HepG2 (cell line): ENCODE results near the gene XPO5. TPM values are rescaled to one million over a fixed set of nuclear protein-coding genes. Genes with fewer than 3 reads are reported as not detected.
A peak's percentile ranks its signal among the peaks of the same experiment; 100 is the strongest.

Experiments used
- ATAC-seq: fragments of 200-7000 bp; cut with Tn5 transposase; 3 replicates; pipeline ENCODE4 v1.9.1; 2020; ENCODE audit warnings: mild to moderate bottlenecking, moderate library complexity
- BruUV-seq: library from RNA; stranded (reverse); fragments of 400-500 nt; replicated peaks from 2 replicates; lab custom pipeline; 2021; lab: Mats Ljungman, UMichigan
- CTCF ChIA-PET: fragments of 300-600 bp; formaldehyde crosslinking; extraction: SDS; loops from one replicate; lab custom pipeline; 2021; ENCODE audit warnings: low total read pairs, inconsistent platforms, low intra/inter-chr PET ratio; lab: Yijun Ruan, JAX
- POLR2A ChIA-PET: fragments of 350-600 bp; sonication (Branson Sonifier 250); formaldehyde crosslinking; loops from one replicate; lab custom pipeline; 2020; ENCODE audit warnings: antibody characterized with exemption, inconsistent platforms; lab: Yijun Ruan, JAX
- DNase-seq: peaks from one replicate; pipeline ENCODE4 v3.0.0-alpha.2; 2015; ENCODE audit warnings: low spot score
- FAIRE-seq: peaks from 3 replicates; lab custom pipeline; 2011; peaks lifted over from hg19 to GRCh38; lab: Jason Lieb, UNC
- H2AFZ ChIP-seq: one replicate; pipeline ENCODE4 v1.6.1; 2011; ENCODE audit warnings: low read length, inconsistent platforms
- H3K27ac ChIP-seq: fragments of 300-600 bp; 3 replicates; pipeline ENCODE4 v1.8.0; 2011; ENCODE audit warnings: mixed run types, mild to moderate bottlenecking, mixed read lengths, low read length, inconsistent platforms; ENCODE audit not compliant: insufficient read depth; ENCODE audit errors: extremely low read length
- H3K27me3 ChIP-seq, 2 experiments: fragments of 200-600 bp in 1 of 2; 2 replicates in 1 of 2; 3 replicates in 1 of 2; pipeline versions ENCODE4 v1.6.0 to v1.8.0; 2011; ENCODE audit warnings: low read length in 2 of 2, mild to moderate bottlenecking in 2 of 2, moderate library complexity in 2 of 2, inconsistent platforms in 1 of 2; ENCODE audit not compliant: insufficient read depth in 2 of 2, control insufficient read depth in 1 of 2
- H3K36me3 ChIP-seq, 2 experiments: fragments of 200-600 bp in 1 of 2; replicated peaks in 1 of 2; 2 replicates in 1 of 2; 3 replicates in 1 of 2; pipeline versions ENCODE4 v1.5.1 to v1.8.0; 2011; ENCODE audit warnings: low read length in 2 of 2, inconsistent platforms in 1 of 2; ENCODE audit not compliant: insufficient read depth in 2 of 2, control insufficient read depth in 1 of 2
- H3K4me1 ChIP-seq: 2 replicates; pipeline ENCODE4 v1.5.1; 2012; ENCODE audit warnings: low read length, inconsistent platforms; ENCODE audit not compliant: insufficient read depth
- H3K4me2 ChIP-seq: 2 replicates; pipeline ENCODE4 v1.6.0; 2011; ENCODE audit warnings: low read depth, low read length, inconsistent platforms
- H3K4me3 ChIP-seq, 3 experiments: fragments of 200-600 bp in 1 of 3; sonication (generic), shearing (Covaris generic) in 1 of 3; replicated peaks in 1 of 3; 2 replicates each; pipeline ENCODE4 v1.5.1; 2011 to 2016; ENCODE audit warnings: low read length in 3 of 3, inconsistent platforms in 2 of 3, low read depth in 2 of 3, mild to moderate bottlenecking in 2 of 3, control low read depth in 1 of 3, mixed read lengths in 1 of 3; ENCODE audit not compliant: insufficient read depth in 1 of 3
- H3K79me2 ChIP-seq: one replicate; pipeline ENCODE4 v1.6.1; 2011; ENCODE audit warnings: low read length, inconsistent platforms; ENCODE audit not compliant: insufficient read depth
- H3K9ac ChIP-seq: 2 replicates; pipeline ENCODE4 v1.6.0; 2011; ENCODE audit warnings: mild to moderate bottlenecking, low read depth, low read length, inconsistent platforms; ENCODE audit not compliant: insufficient read depth
- H3K9me3 ChIP-seq: 2 replicates; pipeline ENCODE4 v1.5.1; 2012; ENCODE audit warnings: mild to moderate bottlenecking, low read length
- H4K20me1 ChIP-seq: 2 replicates; pipeline ENCODE4 v1.6.0; 2011; ENCODE audit warnings: inconsistent platforms, mild to moderate bottlenecking, low read length, moderate library complexity; ENCODE audit not compliant: insufficient read depth
- CEBPB ChIP-seq: IDR thresholded peaks from 2 replicates; pipeline ENCODE4 v1.6.1; 2011; ENCODE audit warnings: low read depth, low read length, improper control_type of control experiment, borderline replicate concordance
- FOXJ3 ChIP-seq: sonication (generic); formaldehyde crosslinking; IDR thresholded peaks from 2 replicates; pipeline ENCODE4 v1.4.0; 2020; ENCODE audit warnings: missing genetic modification reagents, mild to moderate bottlenecking, borderline replicate concordance
- GLI4 ChIP-seq: sonication (generic); formaldehyde crosslinking; IDR thresholded peaks from 2 replicates; pipeline ENCODE4 v1.5.1; 2020; ENCODE audit warnings: missing genetic modification reagents, mild to moderate bottlenecking, moderate library complexity, borderline replicate concordance
- HNRNPH1 ChIP-seq: fragments of 200-400 bp; formaldehyde crosslinking; optimal IDR thresholded peaks from 2 replicates; pipeline ENCODE3; 2017; ENCODE audit warnings: mild to moderate bottlenecking, low read depth, low read length
- NCOA2 ChIP-seq: sonication (generic); formaldehyde crosslinking; IDR thresholded peaks from 2 replicates; pipeline ENCODE4 v1.8.0; 2022; ENCODE audit warnings: inconsistent platforms
- NFE2L1 ChIP-seq: sonication (generic); formaldehyde crosslinking; IDR thresholded peaks from 2 replicates; pipeline ENCODE4 v1.4.0; 2020; ENCODE audit warnings: missing genetic modification reagents, mild to moderate bottlenecking, borderline replicate concordance
- PHF21A ChIP-seq: sonication (generic); formaldehyde crosslinking; IDR thresholded peaks from 2 replicates; pipeline ENCODE4 v1.5.0; 2020; ENCODE audit warnings: mild to moderate bottlenecking, missing genetic modification reagents
- RBFOX2 ChIP-seq: fragments of 200-400 bp; formaldehyde crosslinking; IDR thresholded peaks from 2 replicates; pipeline ENCODE4 v1.6.1; 2017; ENCODE audit warnings: low read depth, mild to moderate bottlenecking, low read length
- STAG1 ChIP-seq: sonication (generic); formaldehyde crosslinking; IDR thresholded peaks from 2 replicates; pipeline ENCODE4 v1.4.0; 2020; ENCODE audit warnings: missing genetic modification reagents
- SYNCRIP ChIP-seq: fragments of 200-400 bp; formaldehyde crosslinking; IDR thresholded peaks from 2 replicates; pipeline ENCODE4 v1.6.1; 2018; ENCODE audit warnings: mild to moderate bottlenecking, low read depth, low read length; ENCODE audit not compliant: insufficient read depth
- TFAP4 ChIP-seq: sonication (generic); IDR thresholded peaks from 2 replicates; pipeline ENCODE4 v1.6.1; 2016; ENCODE audit warnings: low read depth, borderline replicate concordance
- U2AF1 ChIP-seq: fragments of 200-400 bp; formaldehyde crosslinking; optimal IDR thresholded peaks from 2 replicates; pipeline ENCODE3; 2017; ENCODE audit warnings: mild to moderate bottlenecking, low read depth, low read length
- ZBTB10 ChIP-seq: sonication (generic); formaldehyde crosslinking; IDR thresholded peaks from 2 replicates; pipeline ENCODE4 v1.4.0; 2020; ENCODE audit warnings: missing genetic modification reagents, borderline replicate concordance
- ZBTB20 ChIP-seq: sonication (generic); formaldehyde crosslinking; IDR thresholded peaks from 2 replicates; pipeline ENCODE4 v1.8.1; 2023; ENCODE audit warnings: missing genetic modification reagents, low read depth, mild to moderate bottlenecking, borderline replicate concordance
- ZMYM2 ChIP-seq: sonication (generic); formaldehyde crosslinking; IDR thresholded peaks from 2 replicates; pipeline ENCODE4 v1.8.0; 2022; ENCODE audit warnings: mild to moderate bottlenecking, missing genetic modification reagents
- ZNF501 ChIP-seq: sonication (generic); formaldehyde crosslinking; IDR thresholded peaks from 2 replicates; pipeline ENCODE4 v1.5.1; 2020; ENCODE audit warnings: mild to moderate bottlenecking, moderate library complexity, missing genetic modification reagents
- ZNF710 ChIP-seq: sonication (generic); formaldehyde crosslinking; IDR thresholded peaks from 2 replicates; pipeline ENCODE4 v1.5.0; 2020; ENCODE audit warnings: mild to moderate bottlenecking, missing genetic modification reagents, borderline replicate concordance
- ZNF883 ChIP-seq: sonication (generic); formaldehyde crosslinking; IDR thresholded peaks from 2 replicates; pipeline ENCODE4 v1.5.1; 2020; ENCODE audit warnings: mild to moderate bottlenecking, missing genetic modification reagents; ENCODE audit errors: not compliant biosample characterization
- WGBS: methylation state at CpG from one replicate; pipeline ENCODE4 v1.1.6; 2017; ENCODE audit warnings: low lambda C conversion rate; 5-methylcytosine and 5-hydroxymethylcytosine counted together
- in situ Hi-C: cut with HindIII; loops from 2 replicates; pipeline ENCODE4 v1.10.0; 2017; ENCODE audit warnings: low pct_unique_long_range_greater_than_20kb; ENCODE audit not compliant: extremely low pct_ligation_motif_present
- intact Hi-C: fragments of 100-400 bp; cut with micrococcal nuclease; formaldehyde crosslinking; loops from one replicate; pipeline ENCODE4 v1.10.0; 2022; ENCODE audit not compliant: unreplicated experiment
- polyA plus RNA-seq, 8 experiments: library from polyadenylated mRNA; depleted of rRNA in 3 of 8; stranded (reverse) in 7 of 8; unstranded in 1 of 8; fragments of >200 nt; fragmentation: Illumina TruSeq in 4 of 8; extraction: Trizol in 4 of 8; gene quantifications; 2 replicates each; pipeline versions ENCODE4 v1.2.1 to v1.2.3, GENCODE V29; 2011 to 2016; ENCODE audit warnings: low read depth in 4 of 8, missing spikeins in 1 of 8, mixed read lengths in 1 of 8; ENCODE audit not compliant: insufficient read depth in 1 of 8
- total RNA-seq, 5 experiments: library from RNA; depleted of rRNA; stranded (reverse); fragments of >200 nt; fragmentation: Illumina TruSeq; extraction: Trizol; gene quantifications; 2 replicates each; pipeline ENCODE4 v1.2.3, GENCODE V29; 2016; ENCODE audit warnings: low read depth in 1 of 5

XPO5 gene
- total and polyA plus RNA-seq, 2 of the 13 experiments (the other 11 are each of a cell fraction or from before 2014, with no cell fraction given), result 52.2 to 68.0 TPM

- intact Hi-C loops (no loop called here), in situ Hi-C loops (no loop called here)
- no peaks in the 10 kb centered on the region for H3K27me3 ChIP-seq
- POLR2A ChIA-PET, result interaction anchor here (0.5 to 6.4 kb wide), 5 partner anchors 9 to 639 kb away, joined by 3 to 141 read pairs (median 16); partner anchors contain the start of genes DLK2, TJAP1 and TMEM63B
- no peak overlapping the region; the same call in none of the 2 replicates for H3K9ac ChIP-seq
- ATAC-seq (peak; percentile 49), FAIRE-seq (no peak), DNase-seq (peak; percentile 53)
- CTCF ChIA-PET, result no interaction called here
- WGBS, result 22% methylated on average over 4 of the region's 4 CpGs
- H3K4me2 ChIP-seq, result no peak overlapping the region
- no TSS peak for BruUV-seq
- no peak overlapping the region; a peak in 2 of 6 replicates for H3K4me3 ChIP-seq
- no peaks in the 10 kb centered on the region for H4K20me1 ChIP-seq
- no peaks in the 10 kb centered on the region for H3K4me1 ChIP-seq
- H3K27ac ChIP-seq, result no peak overlapping the region
- peaks cover 0 to 4% of the 10 kb centered on the region in 2 experiments; a peak in 2 of 5 replicates for H3K36me3 ChIP-seq
- peaks cover 49% of the 10 kb centered on the region for H3K79me2 ChIP-seq
- H2AFZ ChIP-seq, result no peak overlapping the region
- no peaks in the 10 kb centered on the region for H3K9me3 ChIP-seq
- no peak for TF ChIP-seq HNRNPH1
- peak; percentile 17; the same call in 1 of the 2 replicates for TF ChIP-seq GLI4 (CRISPR knock-in tag)
- peak; percentile 57 for TF ChIP-seq U2AF1
- peak; percentile 72 for TF ChIP-seq ZNF710 (CRISPR knock-in tag)
- TF ChIP-seq CEBPB, result no peak
- peak; percentile 78 for TF ChIP-seq PHF21A (CRISPR knock-in tag)
- no peak for TF ChIP-seq NFE2L1 (CRISPR knock-in tag)
- peak; percentile 57; the same call in 1 of the 2 replicates for TF ChIP-seq NCOA2 (CRISPR knock-in tag)
- peak; percentile 27 for TF ChIP-seq ZNF883 (CRISPR knock-in tag)
- TF ChIP-seq STAG1 (CRISPR knock-in tag), result 0 out of 2 replicates have a peak, but pooled peaks have one; percentile 12
- peak; percentile 67 for TF ChIP-seq FOXJ3
- TF ChIP-seq SYNCRIP, result no peak
- peak; percentile 46; the same call in 1 of the 2 replicates for TF ChIP-seq TFAP4
- TF ChIP-seq ZNF501 (CRISPR knock-in tag), result peak; percentile 50
- no peak for TF ChIP-seq ZBTB10 (CRISPR knock-in tag)
- TF ChIP-seq ZBTB20 (CRISPR knock-in tag), result peak; percentile 51; the same call in 1 of the 2 replicates
- no peak for TF ChIP-seq ZMYM2
- TF ChIP-seq RBFOX2, result no peak; the same call in 1 of the 2 replicates
Observed at GRCh38 chr6:43488667-43489276, 87.1 kb downstream of the XPO5 start.
